COLO668 (cell line): Measurements from ENCODE around the gene ACER3.
"Not testable (repeated sequence)": the region's sequence is repeated elsewhere in the genome, so short reads cannot be mapped to it uniquely, and the experiment has no call there.

Experiments used
- DNase-seq: peaks from one replicate; lab custom pipeline; 2025; ENCODE audit not compliant: unreplicated experiment; lab: John Stamatoyannopoulos, UW

Gene ACER3

GRCh38 chr11:77036398-77036797 lies 175.7 kb downstream of the ACER3 start:
- no peak for DNase-seq

GRCh38 chr11:77037057-77037456 lies 176.3 kb downstream of the ACER3 start:
- no peak for DNase-seq

GRCh38 chr11:77038029-77038824 lies 177.5 kb downstream of the ACER3 start:
- no peak for DNase-seq

- no peak for DNase-seq
Measured at GRCh38 chr11:77038825-77039326, 178.2 kb downstream of the ACER3 start.

- no peak for DNase-seq
Measured at GRCh38 chr11:77039491-77040400, 179.0 kb downstream of the ACER3 start.

- DNase-seq = no peak
Measured at GRCh38 chr11:77040401-77040777, 179.7 kb downstream of the ACER3 start.

GRCh38 chr11:77040889-77041288 lies 180.2 kb downstream of the ACER3 start:
- DNase-seq = no peak

GRCh38 chr11:77042111-77042726 lies 181.5 kb downstream of the ACER3 start:
- no peak for DNase-seq

- DNase-seq = no peak
Measured at GRCh38 chr11:77044356-77044755, 183.6 kb downstream of the ACER3 start.

- DNase-seq = no peak
Measured at GRCh38 chr11:77044886-77045285, 184.2 kb downstream of the ACER3 start.

- DNase-seq = peak; percentile 75
Measured at GRCh38 chr11:77046060-77046501, 185.4 kb downstream of the ACER3 start.

GRCh38 chr11:77047007-77047927 lies 186.5 kb downstream of the ACER3 start:
- peak; percentile 62 for DNase-seq

- DNase-seq = not testable (repeated sequence)
Measured at GRCh38 chr11:77047928-77048446, 187.3 kb downstream of the ACER3 start.

- DNase-seq = no peak
Measured at GRCh38 chr11:77049026-77049425, 188.3 kb downstream of the ACER3 start.

- DNase-seq = no peak
Measured at GRCh38 chr11:77051511-77051910, 190.8 kb downstream of the ACER3 start.

- DNase-seq = no peak
Measured at GRCh38 chr11:77052518-77052917, 191.8 kb downstream of the ACER3 start.

GRCh38 chr11:77053217-77054015 lies 192.7 kb downstream of the ACER3 start:
- no peak for DNase-seq

- no peak for DNase-seq
Measured at GRCh38 chr11:77054084-77054483, 193.4 kb downstream of the ACER3 start.

GRCh38 chr11:77055101-77055561 lies 194.4 kb downstream of the ACER3 start:
- DNase-seq = no peak
